Femur (tissue), 1 donor: ENCODE data around the gene CCR2.
"Not testable (repeated sequence)": the region's sequence is repeated elsewhere in the genome, so short reads cannot be mapped to it uniquely, and the experiment has no call there.

Experiments used
- DNase-seq: peaks from one replicate; pipeline ENCODE4 v3.0.0-alpha.2; 2017

CCR2 gene

GRCh38 chr3:46380471-46381221 lies 26.7 kb downstream of the CCR2 start:
- no peak for DNase-seq

- DNase-seq: no peak
Measured at GRCh38 chr3:46381625-46382024, 27.7 kb downstream of the CCR2 start.

- DNase-seq: no peak
Measured at GRCh38 chr3:46383211-46383950, 29.5 kb downstream of the CCR2 start.

GRCh38 chr3:46383951-46384330 lies 30.0 kb downstream of the CCR2 start:
- DNase-seq: no peak

GRCh38 chr3:46386205-46386604 lies 32.3 kb downstream of the CCR2 start:
- DNase-seq: no peak

- DNase-seq: not testable (repeated sequence)
Measured at GRCh38 chr3:46388847-46389246, 34.9 kb downstream of the CCR2 start.

- no peak for DNase-seq
Measured at GRCh38 chr3:46389306-46389705, 35.4 kb downstream of the CCR2 start.

- not testable (repeated sequence) for DNase-seq
Measured at GRCh38 chr3:46391526-46391925, 37.6 kb downstream of the CCR2 start.

GRCh38 chr3:46393011-46393410 lies 39.1 kb downstream of the CCR2 start:
- DNase-seq: no peak

GRCh38 chr3:46393554-46394434 lies 39.9 kb downstream of the CCR2 start:
- no peak for DNase-seq

GRCh38 chr3:46395210-46395661 lies 41.3 kb downstream of the CCR2 start:
- no peak for DNase-seq

GRCh38 chr3:46395766-46396530 lies 42.0 kb downstream of the CCR2 start:
- DNase-seq: no peak

GRCh38 chr3:46397111-46397510 lies 43.2 kb downstream of the CCR2 start:
- DNase-seq: no peak

GRCh38 chr3:46398186-46398955 lies 44.5 kb downstream of the CCR2 start:
- DNase-seq: no peak

GRCh38 chr3:46399098-46399497 lies 45.2 kb downstream of the CCR2 start:
- no peak for DNase-seq

- DNase-seq: no peak
Measured at GRCh38 chr3:46399557-46399956, 45.6 kb downstream of the CCR2 start.

- no peak for DNase-seq
Measured at GRCh38 chr3:46400000-46400734, 46.3 kb downstream of the CCR2 start.

- no peak for DNase-seq
Measured at GRCh38 chr3:46400846-46401245, 46.9 kb downstream of the CCR2 start.

- DNase-seq: no peak
Measured at GRCh38 chr3:46401579-46401978, 47.7 kb downstream of the CCR2 start.

- DNase-seq: not testable (repeated sequence)
Measured at GRCh38 chr3:46402902-46403301, 49.0 kb downstream of the CCR2 start.
